Nephron (organoid): ENCODE results near the gene CD22.

ENCODE experiments used
- H3K27ac Mint-ChIP-seq, 3 experiments: 2 replicates each; pipeline ENCODE4 v1.8.0; 2020; ENCODE audit warnings: mixed read lengths in 3 of 3, mild to moderate bottlenecking in 2 of 3, moderate library complexity in 1 of 3
- H3K27me3 Mint-ChIP-seq: 2 replicates; pipeline ENCODE4 v1.8.0; 2021; ENCODE audit warnings: low read depth, mild to moderate bottlenecking, moderate library complexity, mixed read lengths
- H3K36me3 Mint-ChIP-seq: 2 replicates; pipeline ENCODE4 v1.8.0; 2020; ENCODE audit warnings: low read depth, mixed read lengths
- H3K4me1 Mint-ChIP-seq: 2 replicates; pipeline ENCODE4 v1.8.0; 2020; ENCODE audit warnings: mixed read lengths
- H3K4me3 Mint-ChIP-seq, 3 experiments: 2 replicates each; pipeline ENCODE4 v1.8.0; 2020; ENCODE audit warnings: mild to moderate bottlenecking in 3 of 3, mixed read lengths in 3 of 3, moderate library complexity in 2 of 3
- H3K9me3 Mint-ChIP-seq: 2 replicates; pipeline ENCODE4 v1.8.0; 2020; ENCODE audit warnings: mixed read lengths
- TF ChIP-seq, protein P1 (sequence below), 3 experiments: fragments of 200-600 bp; sonication (generic); IDR thresholded peaks; one replicate each; pipeline ENCODE4 v1.5.0; 2021; ENCODE audit warnings: antibody characterized with exemption in 3 of 3; ENCODE audit not compliant: unreplicated experiment in 3 of 3

CD22 gene

DNA sequence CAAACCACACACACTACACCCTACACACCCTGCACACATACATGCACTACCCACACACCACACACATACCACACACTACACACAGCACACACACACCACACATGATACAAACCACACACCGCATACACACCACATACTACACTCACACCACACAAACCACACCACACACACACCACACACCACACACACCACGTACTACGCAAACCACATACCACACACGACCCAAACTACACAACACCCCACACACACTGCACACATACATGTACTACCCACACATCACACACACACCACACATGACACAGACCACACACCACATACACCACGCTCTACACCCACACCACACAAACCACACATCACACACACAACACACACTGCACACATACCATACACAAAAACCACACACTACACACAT is 30.4 kb upstream of the CD22 start:
- H3K9me3 Mint-ChIP-seq, result no peaks in the 10 kb centered on the region
- no peak overlapping the region for H3K27ac Mint-ChIP-seq
- no peaks in the 10 kb centered on the region for H3K36me3 Mint-ChIP-seq
- TF ChIP-seq, protein P1, sequence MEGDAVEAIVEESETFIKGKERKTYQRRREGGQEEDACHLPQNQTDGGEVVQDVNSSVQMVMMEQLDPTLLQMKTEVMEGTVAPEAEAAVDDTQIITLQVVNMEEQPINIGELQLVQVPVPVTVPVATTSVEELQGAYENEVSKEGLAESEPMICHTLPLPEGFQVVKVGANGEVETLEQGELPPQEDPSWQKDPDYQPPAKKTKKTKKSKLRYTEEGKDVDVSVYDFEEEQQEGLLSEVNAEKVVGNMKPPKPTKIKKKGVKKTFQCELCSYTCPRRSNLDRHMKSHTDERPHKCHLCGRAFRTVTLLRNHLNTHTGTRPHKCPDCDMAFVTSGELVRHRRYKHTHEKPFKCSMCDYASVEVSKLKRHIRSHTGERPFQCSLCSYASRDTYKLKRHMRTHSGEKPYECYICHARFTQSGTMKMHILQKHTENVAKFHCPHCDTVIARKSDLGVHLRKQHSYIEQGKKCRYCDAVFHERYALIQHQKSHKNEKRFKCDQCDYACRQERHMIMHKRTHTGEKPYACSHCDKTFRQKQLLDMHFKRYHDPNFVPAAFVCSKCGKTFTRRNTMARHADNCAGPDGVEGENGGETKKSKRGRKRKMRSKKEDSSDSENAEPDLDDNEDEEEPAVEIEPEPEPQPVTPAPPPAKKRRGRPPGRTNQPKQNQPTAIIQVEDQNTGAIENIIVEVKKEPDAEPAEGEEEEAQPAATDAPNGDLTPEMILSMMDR (IDR thresholded peaks at IDR 0.05; ENCODE audit: unreplicated experiment in 3 of 3), result no peak
- H3K27me3 Mint-ChIP-seq, result peaks cover 3% of the 10 kb centered on the region
- H3K4me1 Mint-ChIP-seq, result no peaks in the 10 kb centered on the region
- no peak overlapping the region for H3K4me3 Mint-ChIP-seq

DNA sequence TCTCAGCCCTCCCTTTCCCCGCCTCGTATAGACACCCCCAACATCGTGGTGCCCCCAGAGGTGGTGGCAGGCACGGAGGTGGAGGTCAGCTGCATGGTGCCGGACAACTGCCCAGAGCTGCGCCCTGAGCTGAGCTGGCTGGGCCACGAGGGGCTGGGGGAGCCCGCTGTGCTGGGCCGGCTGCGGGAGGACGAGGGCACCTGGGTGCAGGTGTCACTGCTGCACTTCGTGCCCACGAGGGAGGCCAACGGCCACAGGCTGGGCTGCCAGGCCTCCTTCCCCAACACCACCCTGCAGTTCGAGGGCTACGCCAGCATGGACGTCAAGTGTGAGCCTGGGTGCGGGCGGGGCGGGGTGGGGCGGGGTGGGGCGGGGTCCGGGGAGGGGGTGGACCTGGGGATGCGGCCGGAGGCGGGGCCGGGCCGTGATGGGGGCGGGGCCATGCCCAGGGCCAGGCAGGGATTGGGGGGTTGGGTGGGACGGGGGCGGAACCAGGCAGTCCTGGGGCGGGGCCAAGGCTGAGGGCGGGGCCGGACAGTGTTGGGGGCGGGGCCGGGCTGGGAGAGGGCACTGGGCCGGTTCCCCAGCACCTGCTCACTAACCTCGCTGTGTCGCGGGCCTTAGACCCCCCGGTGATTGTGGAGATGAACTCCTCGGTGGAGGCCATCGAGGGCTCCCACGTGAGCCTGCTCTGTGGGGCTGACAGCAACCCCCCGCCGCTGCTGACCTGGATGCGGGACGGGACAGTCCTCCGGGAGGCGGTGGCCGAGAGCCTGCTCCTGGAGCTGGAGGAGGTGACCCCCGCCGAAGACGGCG is 29.3 kb upstream of the CD22 start:
- no peaks in the 10 kb centered on the region for H3K4me1 Mint-ChIP-seq
- no peaks in the 10 kb centered on the region for H3K27me3 Mint-ChIP-seq
- TF ChIP-seq, protein P1 (IDR thresholded peaks at IDR 0.05; ENCODE audit: unreplicated experiment in 3 of 3), result no peak
- H3K9me3 Mint-ChIP-seq, result no peaks in the 10 kb centered on the region
- H3K4me3 Mint-ChIP-seq, result no peak overlapping the region
- H3K36me3 Mint-ChIP-seq, result no peaks in the 10 kb centered on the region
- no peak overlapping the region for H3K27ac Mint-ChIP-seq

DNA sequence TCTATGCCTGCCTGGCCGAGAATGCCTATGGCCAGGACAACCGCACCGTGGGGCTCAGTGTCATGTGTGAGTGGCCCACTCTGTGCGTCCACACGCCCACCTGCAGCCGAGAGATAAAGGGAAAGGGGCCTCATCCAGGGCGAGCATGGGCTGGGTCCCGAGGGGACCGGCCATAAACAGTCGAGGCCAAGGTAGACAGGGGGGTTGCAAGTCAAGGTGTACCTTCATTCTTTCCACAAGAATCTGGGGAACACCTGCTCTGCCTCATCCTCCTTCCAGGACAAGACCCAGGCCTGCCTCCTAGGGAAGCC is 28.7 kb upstream of the CD22 start:
- H3K36me3 Mint-ChIP-seq, result no peaks in the 10 kb centered on the region
- TF ChIP-seq, protein P1 (IDR thresholded peaks at IDR 0.05; ENCODE audit: unreplicated experiment in 3 of 3), result no peak
- H3K27ac Mint-ChIP-seq, result no peak overlapping the region
- no peak overlapping the region for H3K4me3 Mint-ChIP-seq
- no peaks in the 10 kb centered on the region for H3K4me1 Mint-ChIP-seq
- no peaks in the 10 kb centered on the region for H3K27me3 Mint-ChIP-seq
- no peaks in the 10 kb centered on the region for H3K9me3 Mint-ChIP-seq

DNA sequence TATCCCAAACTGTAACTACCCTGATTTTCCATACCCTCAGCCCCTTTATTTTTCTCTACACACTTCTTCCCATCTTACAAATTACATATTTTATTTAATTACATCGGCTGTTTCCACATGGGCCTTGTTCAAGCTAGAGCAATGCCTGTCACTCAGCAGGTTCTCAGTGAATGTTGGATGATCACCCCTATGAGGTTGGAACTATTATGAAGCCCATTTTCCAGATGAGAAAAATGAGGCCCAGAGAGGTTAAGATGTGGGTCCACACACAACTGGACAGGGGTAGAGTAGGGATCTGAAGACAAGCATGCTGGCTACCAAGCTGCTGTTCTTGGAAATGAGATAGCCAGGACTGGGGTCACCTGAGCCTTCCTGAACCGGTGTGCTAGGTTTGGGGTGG is 27.0 kb upstream of the CD22 start:
- peaks cover 5% of the 10 kb centered on the region for H3K4me1 Mint-ChIP-seq
- H3K27me3 Mint-ChIP-seq, result no peaks in the 10 kb centered on the region
- no peaks in the 10 kb centered on the region for H3K36me3 Mint-ChIP-seq
- TF ChIP-seq, protein P1 (IDR thresholded peaks at IDR 0.05; ENCODE audit: unreplicated experiment in 3 of 3), result no peak
- peak overlapping the region in 1 of 3 experiments; percentile 8 for H3K27ac Mint-ChIP-seq
- H3K4me3 Mint-ChIP-seq, result no peak overlapping the region
- H3K9me3 Mint-ChIP-seq, result no peaks in the 10 kb centered on the region

DNA sequence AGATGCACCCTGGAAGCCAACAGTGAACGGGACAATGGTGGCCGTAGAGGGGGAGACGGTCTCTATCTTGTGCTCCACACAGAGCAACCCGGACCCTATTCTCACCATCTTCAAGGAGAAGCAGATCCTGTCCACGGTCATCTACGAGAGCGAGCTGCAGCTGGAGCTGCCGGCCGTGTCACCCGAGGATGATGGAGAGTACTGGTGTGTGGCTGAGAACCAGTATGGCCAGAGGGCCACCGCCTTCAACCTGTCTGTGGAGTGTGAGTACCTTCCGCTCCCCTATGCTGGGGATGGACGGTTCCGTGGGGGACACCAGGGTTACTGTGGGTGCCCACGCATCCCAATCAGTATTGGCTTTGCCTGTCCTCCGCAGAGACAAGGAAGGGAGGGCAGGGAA is 26.5 kb upstream of the CD22 start:
- H3K27me3 Mint-ChIP-seq, result no peaks in the 10 kb centered on the region
- TF ChIP-seq, protein P1 (IDR thresholded peaks at IDR 0.05; ENCODE audit: unreplicated experiment in 3 of 3), result no peak
- peaks cover 9% of the 10 kb centered on the region for H3K4me1 Mint-ChIP-seq
- no peaks in the 10 kb centered on the region for H3K9me3 Mint-ChIP-seq
- H3K36me3 Mint-ChIP-seq, result no peaks in the 10 kb centered on the region
- peak overlapping the region in 1 of 3 experiments; percentile 8 for H3K27ac Mint-ChIP-seq
- no peak overlapping the region for H3K4me3 Mint-ChIP-seq

DNA sequence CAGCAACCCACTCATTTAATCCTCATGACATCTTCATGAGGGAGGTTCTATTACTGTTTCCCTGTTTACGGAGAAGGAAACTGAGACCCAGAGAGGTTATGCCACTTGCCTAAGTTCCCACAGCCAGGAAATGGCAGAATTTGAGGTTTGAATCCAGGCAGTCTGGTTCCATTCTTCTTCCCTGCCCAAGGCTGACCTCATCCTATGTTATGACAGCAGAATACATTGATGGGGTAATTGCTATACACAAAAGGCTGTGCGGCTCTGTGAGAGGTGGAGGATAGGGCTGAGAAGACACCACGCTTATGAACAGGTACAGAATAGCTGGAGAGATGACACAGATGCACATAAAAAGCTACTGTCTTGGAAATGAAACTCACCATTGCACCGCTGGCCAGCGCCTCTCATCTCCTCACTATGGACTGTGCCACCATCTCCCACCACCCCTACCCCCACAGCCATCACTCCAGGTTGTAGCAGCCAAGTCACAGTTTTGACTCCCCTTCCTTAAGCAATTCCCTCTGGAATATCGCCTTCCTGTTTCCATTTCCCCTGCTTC is 25.6 kb upstream of the CD22 start:
- Mint-ChIP-seq H3K27me3 (no peaks in the 10 kb centered on the region), H3K9me3 (no peaks in the 10 kb centered on the region), H3K4me1 (peaks cover 19% of the 10 kb centered on the region), H3K36me3 (no peaks in the 10 kb centered on the region), H3K27ac (peak overlapping the region in 2 of 3 experiments; percentile 1 to 13), H3K4me3 (no peak overlapping the region)
- TF ChIP-seq, protein P1 (IDR thresholded peaks at IDR 0.05; ENCODE audit: unreplicated experiment in 3 of 3), result no peak
